ENCODE measurements around the gene KRT79.

KRT79 gene

DNA sequence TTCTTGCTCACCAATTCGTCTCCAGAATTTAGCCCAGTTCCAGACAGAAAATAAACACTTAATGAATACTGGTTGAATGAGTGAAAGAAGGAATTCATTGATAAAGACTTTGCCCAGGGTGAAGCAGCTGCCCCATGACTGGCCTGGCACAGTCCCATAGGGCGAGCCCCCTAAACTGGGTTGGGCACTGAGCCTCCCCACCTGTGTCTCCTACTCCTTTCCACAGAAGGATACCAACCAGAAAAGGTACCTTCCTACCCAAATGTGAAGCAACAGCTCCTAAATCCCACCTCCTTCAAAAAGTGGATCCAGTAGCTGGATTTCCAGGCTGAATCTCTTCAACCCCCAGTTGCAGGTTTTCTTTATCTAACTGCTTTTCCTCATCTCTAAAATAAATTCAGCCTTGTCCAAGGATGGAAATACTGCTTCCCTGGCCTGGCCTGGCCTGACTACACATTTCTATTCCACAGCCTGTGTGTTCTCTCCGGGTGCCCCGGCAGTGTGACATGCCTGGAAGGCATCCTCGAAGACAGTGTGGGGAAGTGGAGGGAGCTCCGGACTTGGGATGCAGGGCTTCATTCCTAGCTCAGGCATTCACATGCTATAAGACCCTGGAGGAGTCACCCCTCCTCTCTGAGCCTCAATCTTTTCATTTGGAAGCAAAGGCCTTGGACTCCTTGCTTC lies 45.8 kb downstream of the KRT79 start:
- no peak for DNase-seq

DNA sequence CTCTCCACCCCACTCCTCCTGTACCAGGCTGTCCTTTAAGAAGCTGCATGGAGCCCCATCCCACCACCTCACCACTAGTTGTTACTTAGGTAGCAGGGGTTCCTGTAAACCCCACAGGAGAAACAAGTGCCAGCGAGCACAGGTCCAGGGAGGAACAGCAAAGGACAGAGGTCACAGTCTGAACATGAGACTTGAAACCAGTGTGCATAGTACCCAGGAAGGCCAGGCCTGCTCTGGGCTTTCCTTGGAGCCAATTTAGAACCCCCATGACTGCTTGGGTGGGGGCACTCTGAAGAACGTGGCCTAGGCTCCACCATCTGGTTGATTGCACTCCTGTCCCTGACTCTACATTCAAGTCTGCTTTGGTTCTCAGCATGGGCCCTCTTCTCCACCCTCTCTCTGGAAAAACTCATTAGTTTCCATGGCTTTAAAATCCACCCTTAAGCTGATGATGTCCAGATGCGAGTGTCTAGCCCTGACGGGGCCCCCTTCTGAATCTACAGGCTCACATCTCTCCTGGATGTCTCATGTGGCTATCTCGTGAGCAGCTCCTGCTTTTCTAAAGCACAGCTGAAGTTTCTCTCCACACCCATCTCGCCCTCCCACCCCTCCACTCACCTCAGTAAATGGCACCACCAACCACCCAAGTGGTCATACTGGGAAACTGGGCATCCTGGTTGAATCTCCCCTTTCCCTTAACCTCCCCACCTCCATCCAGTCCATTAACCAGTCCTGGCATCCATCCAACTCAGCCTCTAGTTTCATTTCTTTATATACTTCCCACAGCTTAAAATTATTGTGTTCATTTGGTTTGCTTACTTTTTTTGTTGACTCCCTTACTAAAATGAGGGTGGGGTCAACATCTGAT lies 46.6 kb downstream of the KRT79 start:
- no peak for DNase-seq

DNA sequence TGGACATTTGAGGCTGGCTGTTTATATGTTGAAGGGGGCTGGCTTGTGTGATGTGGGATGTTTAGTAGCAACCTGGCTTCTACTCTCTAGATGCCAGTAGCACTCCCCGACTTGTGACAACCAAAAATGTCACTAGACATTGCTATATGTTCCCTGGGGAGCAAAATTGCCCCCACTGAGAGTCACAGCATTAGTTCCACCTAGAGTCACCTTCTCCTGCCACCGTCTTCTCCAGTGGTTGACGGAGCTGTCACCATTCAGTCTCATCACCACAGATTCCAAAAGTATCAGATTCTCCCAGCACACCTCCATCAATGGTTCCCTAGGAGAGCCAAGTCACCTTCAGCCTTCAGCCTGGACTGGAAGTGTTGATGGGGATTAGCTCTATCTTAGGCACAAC lies 49.2 kb downstream of the KRT79 start:
- no peak for DNase-seq

DNA sequence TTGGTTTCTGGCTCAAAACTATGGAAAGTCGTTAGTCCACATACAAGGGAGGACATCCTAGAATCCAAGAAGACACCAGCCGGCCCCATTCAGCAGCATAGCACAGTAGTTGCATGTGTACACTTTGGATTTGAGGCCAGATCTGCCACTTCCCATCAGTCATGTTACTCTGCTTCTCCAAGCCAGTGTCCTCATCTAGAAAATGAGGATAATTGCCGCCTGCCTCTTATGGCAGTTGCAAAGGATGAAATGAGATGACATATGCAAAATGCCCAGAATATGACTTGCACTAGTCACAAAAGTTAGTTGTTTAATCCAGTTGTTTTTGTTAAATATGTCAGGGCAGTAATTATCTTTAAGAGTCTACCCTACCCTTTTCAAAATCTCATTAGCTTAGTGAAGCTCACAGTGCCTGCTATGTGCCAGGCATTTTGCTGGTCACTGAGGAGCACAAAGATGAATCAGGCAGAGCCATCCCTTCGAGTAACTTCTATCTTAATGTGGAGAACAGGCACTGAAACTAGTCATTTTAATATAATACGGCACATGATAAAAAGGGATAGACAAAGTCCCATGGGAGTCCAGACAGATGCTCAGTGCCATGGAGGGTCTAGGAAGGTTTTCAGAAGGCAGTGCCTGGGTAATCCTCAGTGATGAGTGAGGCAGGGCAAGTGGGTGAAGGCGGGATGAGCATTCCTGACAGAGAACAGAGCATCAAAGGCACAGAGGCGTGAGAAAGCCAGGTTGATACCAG lies 50.4 kb downstream of the KRT79 start:
- no peak for DNase-seq

DNA sequence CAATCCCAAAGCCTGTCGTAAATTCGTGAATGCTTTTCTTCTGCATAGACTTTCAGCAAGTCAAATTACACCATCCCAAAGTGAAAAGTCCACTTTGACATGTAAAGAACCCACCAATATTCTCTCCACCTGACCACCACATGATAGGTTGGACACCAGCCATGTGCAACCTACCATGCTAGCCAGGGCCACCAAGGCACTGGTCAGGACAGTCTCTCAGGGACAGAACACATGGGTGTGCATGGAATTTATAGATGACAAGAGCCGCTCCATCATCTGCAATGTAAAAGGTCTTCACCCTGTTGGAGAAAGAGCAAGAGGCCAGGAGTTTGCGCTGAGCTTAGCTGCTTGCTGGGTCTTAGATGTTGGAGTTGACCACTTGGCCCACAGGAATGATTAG lies 51.6 kb downstream of the KRT79 start:
- DNase-seq, result no peak

DNA sequence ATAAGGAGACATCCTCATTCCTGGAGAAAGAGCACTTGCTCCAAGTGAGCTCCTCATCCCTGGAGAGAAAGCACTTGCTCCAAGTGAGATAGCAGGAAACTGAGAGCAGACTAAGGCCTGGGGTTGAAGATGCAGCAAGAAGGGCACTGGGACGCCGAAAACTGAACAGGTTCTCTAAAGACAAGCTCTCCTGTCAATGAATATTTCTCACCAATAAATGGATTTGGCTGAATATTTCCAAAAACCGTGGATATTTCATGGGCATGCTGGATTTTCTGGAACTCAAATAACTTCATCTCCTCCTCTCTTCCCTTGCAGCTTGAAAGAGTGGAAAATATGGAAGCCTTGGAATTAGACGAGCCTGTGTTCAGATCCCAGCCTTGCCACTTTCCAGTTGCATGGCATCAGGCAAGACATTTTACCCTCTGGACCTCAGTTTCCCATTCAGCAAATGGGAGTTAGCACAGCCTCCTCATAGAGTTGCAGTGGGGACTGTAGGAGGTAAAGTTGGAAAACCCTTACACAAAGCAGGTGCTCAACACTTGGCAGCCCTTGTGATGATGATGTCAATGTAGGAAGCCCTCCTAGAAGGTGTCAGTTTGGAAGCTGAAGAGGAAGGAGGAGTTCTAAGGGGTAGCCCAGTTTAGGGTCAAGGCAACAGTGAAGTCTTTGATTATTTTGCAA lies 52.6 kb downstream of the KRT79 start:
- DNase-seq, result no peak

DNA sequence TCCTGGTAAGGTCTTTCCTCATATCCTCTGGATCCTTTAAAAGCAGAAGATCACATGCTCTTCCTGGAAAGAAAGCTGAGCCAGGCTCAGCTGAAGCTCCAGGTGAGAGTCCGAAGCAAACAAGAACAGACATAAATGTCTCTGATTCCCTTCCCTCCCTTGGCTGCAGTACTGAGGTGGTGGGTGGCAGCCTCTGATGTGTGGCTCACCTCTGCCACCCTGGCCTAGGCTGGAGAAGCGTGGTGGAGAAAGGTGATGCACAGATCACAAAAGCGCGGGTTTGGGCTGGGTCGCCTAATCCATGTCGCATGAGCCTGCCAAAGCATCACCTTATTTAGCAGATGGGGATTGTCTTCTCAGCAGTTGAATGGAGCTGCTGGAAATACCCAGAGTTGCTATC lies 54.2 kb downstream of the KRT79 start:
- DNase-seq, result no peak

DNA sequence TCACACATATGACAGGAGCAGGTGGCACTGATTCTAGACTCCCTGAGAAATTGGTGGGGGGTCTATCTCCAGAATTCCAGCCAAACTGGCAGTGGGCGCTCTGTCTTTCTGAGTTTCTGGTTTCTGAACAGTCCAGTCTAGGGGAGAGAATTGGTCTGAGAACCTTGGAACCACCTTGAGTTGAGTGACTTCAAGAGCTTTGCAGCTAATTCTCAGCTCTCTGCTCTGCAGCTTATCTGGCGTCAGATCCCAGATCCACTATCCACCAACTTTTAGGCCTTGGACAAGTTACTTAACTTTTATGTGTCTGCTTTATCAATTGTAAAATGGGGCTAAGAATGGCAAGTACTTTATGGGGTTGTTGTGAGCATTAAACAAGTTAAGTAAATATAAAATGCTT lies 55.3 kb downstream of the KRT79 start:
- DNase-seq, result no peak

DNA sequence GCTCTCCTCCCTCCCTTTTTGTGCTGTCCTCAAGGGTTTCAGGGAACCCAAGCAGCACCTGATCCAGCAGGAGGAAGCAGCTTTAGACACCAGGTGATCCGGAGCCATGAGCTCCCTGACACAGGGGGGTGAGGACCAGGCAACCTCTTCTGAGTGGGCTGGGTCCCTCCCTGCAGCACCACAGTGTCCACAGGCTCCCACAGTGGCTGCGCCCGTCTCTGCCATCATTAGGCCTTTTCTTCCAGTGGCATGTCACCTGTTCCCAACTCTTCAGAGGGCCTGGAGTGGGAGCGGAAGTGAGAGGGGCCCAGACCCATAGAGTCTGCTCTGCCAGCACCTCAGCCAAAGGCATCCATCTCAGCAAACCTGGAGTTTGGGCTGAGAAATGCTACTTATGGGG lies 56.5 kb downstream of the KRT79 start:
- DNase-seq, result no peak

DNA sequence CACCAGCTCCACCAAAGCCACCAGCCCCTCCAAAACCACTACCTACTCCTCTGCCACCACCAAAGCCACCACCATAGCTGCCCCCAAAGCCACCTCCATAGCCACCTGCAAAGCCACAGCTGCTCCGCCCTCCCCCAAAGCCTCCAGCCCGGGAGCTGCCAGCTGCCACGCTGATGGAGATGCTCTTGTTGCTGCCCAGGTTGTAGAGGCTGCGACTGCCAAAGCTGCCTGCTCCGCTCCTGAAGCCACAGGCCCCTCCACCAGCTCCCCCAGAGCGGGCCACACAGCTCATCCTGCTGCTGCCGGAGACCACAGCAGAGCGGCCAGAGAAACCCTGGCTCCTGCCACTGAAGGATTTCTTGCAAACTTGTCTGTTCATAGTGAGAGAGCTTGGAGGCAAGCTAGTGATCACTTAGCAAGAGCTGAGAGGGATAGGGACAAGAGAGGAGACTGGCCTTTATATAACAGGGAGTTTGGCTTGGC lies 57.2 kb downstream of the KRT79 start, which contains the start of gene KRT76:
KRT76 (minus strand) TSS at position 433 of the 483 bp plus-strand sequence; CDS start at position 379, 54 bp downstream.
- no peak for DNase-seq

DNA sequence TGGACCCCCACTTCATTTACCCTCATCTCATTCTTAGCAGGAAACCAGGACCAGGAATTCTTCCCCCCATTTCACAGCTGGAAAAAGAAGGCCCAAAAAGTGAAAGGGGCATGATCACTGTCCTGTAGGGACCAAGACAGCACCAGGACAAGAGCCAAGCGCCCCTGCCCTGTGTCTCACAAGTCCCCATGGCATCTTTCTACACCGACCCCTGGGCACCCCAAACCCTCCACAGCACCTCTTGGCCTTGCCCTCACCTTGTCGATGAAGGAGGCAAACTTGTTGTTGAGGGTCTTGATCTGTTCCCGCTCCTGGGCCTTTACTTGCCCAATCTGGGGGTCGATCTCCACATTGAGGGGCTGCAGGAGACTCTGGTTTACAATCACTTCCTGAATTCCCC lies 57.7 kb downstream of the KRT79 start:
- no peak for DNase-seq

DNA sequence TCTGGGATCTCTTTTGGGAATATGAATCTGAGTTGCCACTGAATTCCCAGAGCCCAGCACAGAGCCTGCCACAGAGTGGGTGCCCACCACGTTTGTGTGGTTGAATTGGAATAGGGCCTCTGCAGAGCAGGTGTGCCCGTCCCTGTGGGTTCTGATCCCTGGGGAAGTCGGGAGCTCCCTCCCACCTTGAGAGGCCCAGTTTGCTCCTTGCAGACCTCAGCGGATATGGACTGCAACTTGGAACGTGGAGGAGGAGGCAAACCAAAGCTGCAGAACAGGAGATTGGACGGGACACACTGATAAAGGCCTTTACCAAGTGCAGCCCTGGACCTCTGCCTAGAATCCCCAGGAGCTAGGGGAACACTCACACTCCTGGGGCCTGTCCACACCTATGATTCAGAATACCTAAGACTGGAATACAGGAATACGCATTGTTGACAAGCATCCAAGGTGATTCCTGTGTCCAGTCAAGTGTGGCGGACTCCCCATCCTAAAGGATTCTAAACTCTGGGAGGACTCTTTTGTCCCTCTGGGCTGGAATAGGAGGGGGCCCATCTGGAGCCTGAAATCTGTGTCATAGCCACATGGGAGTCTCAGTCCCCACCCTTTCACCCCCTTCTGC lies 59.4 kb downstream of the KRT79 start:
- no peak for DNase-seq

DNA sequence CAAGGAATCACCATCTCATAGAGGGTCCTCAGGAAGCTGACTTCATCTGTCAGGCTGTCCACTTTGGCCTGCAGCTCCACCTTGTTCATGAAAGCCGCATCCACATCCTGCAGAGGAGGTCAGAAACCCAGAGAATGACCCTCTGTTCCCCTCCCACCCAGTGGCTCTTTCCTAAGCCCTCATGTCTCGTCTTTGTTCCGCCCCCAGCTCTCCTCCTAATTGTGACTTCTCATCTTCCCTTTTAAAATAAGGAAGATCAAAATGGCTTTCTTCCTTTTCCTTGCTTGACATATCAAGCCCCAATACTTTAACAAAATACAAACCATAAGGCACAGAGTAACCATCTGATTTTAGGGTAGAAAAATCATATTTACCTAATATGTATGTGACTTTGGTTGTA lies 61.3 kb downstream of the KRT79 start:
- no peak for DNase-seq

DNA sequence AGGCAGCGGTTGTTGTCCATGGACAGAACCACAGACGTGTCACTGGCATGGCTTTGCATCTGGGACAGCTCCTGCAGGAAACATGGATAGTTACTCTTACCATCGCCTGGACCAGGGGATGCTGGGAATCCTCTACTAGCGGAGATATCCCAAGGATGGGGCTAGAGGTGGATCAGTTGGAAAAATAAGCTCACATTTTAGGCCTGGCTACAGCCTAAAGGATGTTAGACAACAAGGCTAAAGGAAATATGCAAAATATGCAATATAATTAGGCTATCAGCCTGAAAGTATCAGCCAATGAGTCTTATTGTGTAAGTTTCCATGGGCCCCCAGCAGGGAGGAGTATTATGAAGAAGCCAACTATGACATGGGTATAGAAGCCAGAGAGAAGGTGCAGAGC lies 61.9 kb downstream of the KRT79 start:
- DNase-seq, result no peak

DNA sequence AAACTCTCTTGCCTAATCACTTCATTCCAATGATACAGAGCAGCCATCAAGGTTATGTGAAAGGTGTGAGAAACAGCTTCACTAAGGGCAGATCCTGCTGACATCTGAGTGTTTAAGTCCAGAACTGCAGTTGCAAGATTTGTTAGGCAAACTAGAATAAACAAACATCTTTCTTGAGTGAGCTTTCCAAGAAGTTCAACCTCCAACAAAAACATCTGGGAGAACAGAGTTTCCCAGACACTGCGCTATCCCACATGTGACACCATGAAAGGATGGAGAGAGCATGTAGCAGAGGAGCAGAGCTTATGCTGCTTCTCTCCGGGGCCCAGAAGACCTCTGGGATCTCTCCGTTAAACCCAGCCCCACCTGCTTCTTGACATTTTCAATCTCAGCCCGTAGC lies 62.6 kb downstream of the KRT79 start:
- DNase-seq, result no peak

Data from SHP77 treated with DMSO at 0.1 percent for 48 hours (cell line).